HEK293T (cell line): ENCODE results near the gene LRIG2.

Source experiments
- FOXK2 ChIP-seq: fragments of 450-650 bp; IDR thresholded peaks from 2 replicates; pipeline ENCODE4 v1.6.1; 2016; ENCODE audit warnings: mild to moderate bottlenecking
- FOXM1 ChIP-seq: fragments of 450-650 bp; IDR thresholded peaks from 2 replicates; pipeline ENCODE4 v1.6.1; 2017; ENCODE audit warnings: mild to moderate bottlenecking, borderline replicate concordance

GRCh38 chr1:113147073-113147625 is 74.2 kb downstream of the LRIG2 start:
- TF ChIP-seq FOXM1 (no peak), FOXK2 (no peak)
